ENCODE data around the gene IRF1.
A peak's percentile ranks its signal among the peaks of the same experiment; 100 is the strongest.
"Not testable (repeated sequence)": the region's sequence is repeated elsewhere in the genome, so short reads cannot be mapped to it uniquely, and the experiment has no call there.

The IRF1 gene

GRCh38 chr5:132490484-132491367, at the start of gene IRF1:
Gene IRF1 (minus strand): TSS chr5:132490773. CDS start chr5:132489478, 1,295 bp downstream.
- DNase-seq: peak; percentile 54

- DNase-seq: no peak
Measured at GRCh38 chr5:132540149-132540548, 49.6 kb upstream of the IRF1 start.

GRCh38 chr5:132539716-132540115, 49.1 kb upstream of the IRF1 start:
- DNase-seq: no peak

DNA sequence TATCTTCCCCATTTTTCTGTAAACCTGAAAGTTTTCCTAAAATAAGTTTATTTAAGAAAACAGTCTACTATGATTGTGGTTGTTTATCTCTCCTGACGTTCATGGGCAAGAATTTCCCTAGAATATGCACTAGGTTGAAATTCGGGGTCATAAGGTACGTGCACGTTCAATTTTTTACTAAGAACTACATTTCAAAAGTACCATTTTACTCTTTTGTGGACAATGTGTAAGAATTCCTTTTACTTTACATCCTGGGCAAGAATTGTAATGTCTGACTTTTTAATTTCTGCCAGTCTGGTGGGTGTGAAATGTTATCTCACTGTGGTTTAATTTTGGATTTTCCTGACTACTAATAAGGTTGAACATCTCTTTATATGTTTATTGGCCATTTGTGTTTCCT, 40.4 kb upstream of the IRF1 start:
- no peak for DNase-seq

DNA sequence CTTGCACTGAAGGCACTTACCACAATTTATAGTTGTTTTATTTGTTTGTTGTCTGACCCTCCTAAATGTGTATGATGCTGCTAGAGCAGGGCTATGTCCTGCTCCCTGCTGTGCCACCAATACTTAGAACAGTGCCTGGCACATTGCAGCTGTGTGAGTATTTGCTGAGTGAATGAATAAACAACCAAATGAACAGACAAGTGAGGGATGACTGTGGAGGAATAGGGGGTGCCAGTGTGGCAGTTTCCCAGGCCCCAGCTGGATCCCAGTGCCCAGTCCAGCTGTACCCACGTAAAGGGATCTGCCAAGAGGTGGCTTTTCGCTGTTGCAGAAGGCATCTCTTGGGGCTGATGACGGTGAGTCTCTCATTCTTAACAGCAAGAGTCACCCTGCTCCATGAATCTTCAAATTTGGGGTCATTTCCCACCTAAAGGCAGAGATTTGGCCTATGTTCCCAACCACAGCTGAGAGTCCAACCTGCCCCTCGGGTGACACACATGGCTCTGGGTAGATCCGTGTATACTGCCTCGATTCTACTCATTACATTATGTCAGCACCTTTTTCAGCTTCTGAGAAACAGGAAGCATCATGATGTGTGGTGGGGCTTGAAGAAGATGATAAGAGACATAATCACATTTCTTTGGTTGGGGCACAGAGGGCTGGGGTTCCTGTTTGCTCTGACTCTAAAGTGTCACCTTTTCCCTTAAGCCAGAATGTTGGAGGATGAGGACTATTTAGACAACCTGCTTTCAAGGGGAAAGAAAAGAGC, 38.5 kb upstream of the IRF1 start:
- DNase-seq: no peak

DNA sequence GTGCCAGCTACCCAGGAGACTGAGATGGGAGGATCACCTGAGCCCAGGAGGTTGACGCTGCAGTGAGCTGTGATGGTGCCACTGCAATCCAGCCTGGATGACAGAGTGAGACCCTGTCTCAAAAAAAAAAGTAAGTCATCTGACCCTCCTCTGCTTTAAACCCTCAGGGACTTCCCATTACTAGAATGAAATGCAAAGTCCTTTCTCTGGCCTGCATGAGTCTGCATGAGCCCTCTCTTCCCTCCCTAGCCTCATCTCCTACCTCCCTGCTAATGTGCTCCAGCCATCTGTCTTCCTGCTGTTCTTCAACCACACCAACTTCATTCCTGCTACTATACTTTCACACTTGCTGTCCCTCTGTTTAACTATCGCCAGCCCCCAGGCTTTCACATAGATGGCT, 37.4 kb upstream of the IRF1 start:
- no peak for DNase-seq

DNA sequence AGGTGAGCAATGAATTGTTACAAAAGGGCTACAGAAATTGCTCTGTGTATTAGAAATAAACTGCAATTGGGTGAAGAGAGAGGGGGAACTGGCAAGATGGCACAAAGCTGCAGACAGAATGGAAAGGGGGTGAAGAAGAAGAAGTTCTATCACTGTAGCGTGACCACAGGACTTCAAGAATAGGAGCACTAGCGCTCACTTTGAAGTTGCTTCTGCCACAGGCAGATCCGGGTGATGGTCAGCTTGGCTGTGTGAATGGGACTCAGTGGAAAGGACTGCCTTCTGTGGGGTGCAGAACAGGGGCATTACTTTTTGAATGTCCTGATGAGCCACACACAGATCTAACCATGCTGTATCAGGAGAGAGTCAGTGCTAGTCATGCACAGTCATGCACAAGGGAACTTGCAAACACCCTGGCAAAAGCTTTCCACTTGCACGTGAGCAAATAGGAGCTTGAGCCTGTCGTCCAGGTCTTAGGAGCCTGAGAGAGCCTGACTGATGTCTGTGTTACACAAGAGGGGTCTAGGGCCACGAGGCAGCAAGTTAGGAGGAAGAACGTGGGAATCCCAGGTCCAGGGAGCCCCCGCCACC, 36.5 kb upstream of the IRF1 start:
- DNase-seq: no peak

DNA sequence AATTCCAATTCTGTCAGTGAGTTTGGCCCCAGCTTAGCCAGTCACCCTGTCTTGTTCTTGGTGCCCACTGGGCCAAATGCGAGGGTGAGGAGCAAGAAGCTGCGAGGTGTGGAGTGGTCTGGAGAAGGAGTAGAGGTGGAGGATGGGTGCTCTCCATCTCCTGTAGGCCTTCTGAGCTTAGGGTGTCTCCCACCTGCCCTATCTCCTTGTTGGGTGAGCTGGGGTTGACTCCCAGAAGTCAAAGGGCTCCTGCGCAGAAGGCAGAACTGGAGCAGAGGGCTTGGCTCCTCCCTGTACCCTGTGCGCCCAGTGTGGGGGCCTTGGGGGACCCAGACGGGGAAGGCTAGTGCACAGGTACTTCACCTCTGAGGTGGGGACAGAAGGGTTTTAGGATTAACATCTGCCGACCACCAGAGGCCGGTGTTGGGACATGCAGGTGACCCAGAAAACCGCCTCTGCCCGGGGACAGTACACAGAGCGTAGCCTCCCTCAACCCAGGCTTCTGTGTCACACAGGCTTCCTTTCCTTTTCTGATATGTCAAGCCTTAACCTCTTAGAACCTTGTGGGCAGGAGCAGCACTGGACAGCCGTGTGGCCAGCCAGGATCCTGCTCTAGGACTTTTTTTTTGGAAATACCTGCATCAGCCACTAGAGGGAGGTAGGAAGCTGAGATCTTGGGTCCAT, 35.9 kb upstream of the IRF1 start:
- peak; percentile 5 for DNase-seq

- no peak for DNase-seq
Measured at GRCh38 chr5:132525299-132525724, 34.7 kb upstream of the IRF1 start.

DNA sequence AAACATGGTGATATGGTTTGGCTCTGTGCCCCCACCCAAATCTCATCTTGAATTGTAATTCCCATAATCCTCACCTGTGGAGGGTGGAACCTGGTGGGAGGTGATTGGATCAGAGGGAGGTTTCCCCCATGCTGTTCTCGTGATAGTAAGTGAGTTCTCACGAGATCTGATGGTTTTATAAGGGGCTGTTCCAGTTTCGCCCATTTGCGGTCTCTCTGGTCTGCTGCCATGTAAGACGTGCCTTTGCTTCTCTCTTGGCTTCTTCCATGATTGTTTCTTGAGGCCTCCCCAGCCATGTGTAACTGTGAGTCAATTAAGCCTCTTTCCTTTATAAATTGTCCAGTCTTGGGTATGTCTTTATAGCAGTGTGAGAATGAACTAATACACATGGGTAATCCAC, 34.3 kb upstream of the IRF1 start:
- not testable (repeated sequence) for DNase-seq

GRCh38 chr5:132522067-132522466, 31.5 kb upstream of the IRF1 start:
- DNase-seq: not testable (repeated sequence)

DNA sequence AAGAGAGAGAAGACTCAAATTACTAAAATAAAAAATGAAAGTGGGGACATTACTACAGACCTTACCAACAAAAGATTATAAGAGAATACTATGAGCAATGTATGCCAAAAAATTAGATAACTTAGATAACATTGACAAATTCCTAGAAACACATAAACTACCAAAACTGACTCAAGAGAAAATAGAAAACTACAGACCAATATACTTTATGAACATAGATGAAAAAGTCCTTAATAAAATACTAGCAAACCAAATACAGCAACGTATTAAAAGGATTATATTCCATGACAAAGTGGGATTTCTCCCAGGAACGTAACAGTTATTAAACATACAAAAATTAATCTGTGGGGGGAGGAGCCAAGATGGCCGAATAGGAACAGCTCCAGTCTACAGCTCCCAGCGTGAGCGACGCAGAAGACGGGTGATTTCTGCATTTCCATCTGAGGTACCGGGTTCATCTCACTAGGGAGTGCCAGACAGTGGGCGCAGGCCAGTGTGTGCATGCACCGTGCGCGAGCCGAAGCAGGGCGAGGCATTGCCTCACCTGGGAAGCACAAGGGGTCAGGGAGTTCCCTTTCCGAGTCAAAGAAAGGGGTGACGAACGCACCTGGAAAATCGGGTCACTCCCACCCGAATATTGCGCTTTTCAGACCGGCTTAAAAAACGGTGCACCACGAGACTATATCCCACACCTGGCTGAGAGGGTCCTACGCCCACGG, 23.2 kb upstream of the IRF1 start:
- not testable (repeated sequence) for DNase-seq

- DNase-seq: no peak
Measured at GRCh38 chr5:132510076-132510475, 19.5 kb upstream of the IRF1 start.

- DNase-seq: no peak
Measured at GRCh38 chr5:132506094-132506692, 15.6 kb upstream of the IRF1 start.

DNA sequence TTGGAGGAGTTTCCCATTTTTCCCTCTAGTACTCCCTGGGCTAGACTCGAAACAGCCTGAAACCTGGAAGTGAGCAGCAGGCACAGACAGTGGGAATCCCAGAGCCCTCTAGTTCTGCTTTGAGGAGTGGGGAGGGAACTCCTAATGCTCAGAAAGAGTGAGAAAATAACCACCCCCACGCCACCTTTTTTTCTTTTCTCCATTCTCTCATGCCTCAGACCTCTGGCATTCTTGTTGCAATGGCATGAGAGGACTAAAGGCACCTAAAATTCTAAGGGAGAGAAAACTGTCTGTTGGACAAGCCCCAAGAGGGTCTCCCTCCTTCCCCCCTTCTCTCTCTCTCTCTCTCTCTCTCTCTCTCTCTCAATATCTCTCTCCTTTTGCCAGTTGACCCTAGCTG, 15.1 kb upstream of the IRF1 start:
- no peak for DNase-seq

- DNase-seq: no peak
Measured at GRCh38 chr5:132504746-132505145, 14.2 kb upstream of the IRF1 start.

- no peak for DNase-seq
Measured at GRCh38 chr5:132503244-132503643, 12.7 kb upstream of the IRF1 start.

DNA sequence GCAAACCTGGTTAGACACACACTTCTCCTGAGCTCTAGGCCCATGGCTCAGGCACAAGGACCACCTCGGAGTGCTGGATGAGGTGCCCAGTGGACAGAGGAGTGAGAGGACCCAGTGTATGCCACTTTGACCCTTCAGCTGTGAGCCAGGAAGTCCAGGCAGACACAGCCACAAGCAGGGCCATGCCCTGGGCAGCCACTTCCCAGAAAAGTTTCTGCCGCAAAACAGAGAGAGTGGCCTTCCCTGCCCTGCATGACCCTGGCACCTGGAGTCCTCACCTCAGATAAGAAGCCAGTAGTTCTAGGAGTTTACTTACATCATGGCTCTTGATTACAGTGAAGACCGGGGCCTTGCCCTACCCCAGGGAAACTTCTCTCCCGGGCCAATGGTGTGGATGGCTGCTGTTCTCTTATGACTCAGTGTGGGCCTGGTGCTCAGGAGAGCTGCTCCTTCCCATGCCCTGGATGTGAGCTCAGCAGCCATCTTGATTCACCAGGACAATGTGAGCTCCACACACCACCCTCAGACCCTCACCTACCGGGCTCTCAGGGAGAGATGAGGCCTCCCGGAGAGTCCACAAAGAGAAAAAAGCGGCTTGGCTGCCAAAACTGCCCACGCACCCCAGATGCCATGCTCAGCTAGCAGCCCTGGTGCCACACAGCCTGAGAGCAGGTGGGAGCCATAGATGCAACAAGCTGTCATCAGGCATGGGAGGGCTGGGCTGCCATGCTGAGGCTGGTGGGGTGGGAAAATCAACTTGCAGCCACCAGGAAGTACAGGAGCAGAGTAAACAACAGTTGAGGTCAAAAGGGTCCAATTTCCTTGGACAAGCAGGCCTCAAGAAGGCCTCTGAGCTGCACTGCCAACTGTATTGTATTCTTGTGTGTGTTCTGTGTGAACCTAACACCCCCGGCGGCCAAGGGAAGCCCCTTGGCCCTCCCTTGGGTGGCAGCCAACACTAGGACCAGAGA, 11.7 kb upstream of the IRF1 start:
- no peak for DNase-seq

GRCh38 chr5:132501629-132501956, 11.0 kb upstream of the IRF1 start:
- DNase-seq: no peak

DNA sequence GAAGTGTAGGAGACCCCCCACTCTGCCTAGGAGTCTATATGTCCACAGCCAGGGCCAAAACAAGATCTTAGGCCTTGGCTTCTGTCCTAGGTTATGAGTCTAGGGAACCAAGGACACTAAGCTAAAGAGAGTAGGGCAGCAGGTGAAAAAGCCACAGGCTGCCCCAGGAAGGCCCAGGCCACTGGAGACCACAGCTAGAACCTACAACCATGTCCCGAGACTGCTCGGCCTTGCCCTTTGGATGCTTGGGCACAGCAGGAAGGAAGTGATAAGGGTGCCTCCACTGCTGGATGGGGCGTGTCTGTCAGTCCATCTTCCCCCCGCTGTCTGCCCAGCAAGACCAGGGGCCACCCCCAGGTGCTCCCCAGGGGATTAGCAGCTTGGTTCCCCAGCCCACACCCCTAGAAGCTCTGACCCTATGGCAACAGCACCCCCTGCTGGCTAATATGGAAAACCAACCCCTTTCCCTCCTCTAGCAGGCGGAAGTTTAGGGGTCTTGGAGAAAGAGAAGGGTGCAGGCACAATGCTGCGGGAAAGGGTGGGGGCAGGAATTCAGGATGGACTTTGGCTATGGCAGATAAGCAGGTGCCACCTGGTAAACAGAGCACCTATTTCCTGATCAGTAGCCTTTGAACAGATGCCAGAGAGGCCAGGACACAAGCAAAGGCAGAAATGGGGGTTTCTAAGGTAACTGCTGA, 10.5 kb upstream of the IRF1 start:
- peak; percentile 1 for DNase-seq

Data from DMS79 treated with DMSO at 0.1 percent for 48 hours (cell line).